Stimulated activated CD4-positive, alpha-beta T cell treated with anti-CD3 and anti-CD28 coated beads, Interleukin-1b, Interleukin-23, amount 100 ng/mL, for 4 hours (primary cell): ENCODE data around the gene SNORC.

Experiments
- DNase-seq, 2 donors: peaks; one replicate each; pipeline ENCODE4 v3.0.0-alpha.2; 2020; ENCODE audit warnings: low read depth in 2 of 2

The SNORC gene

DNA sequence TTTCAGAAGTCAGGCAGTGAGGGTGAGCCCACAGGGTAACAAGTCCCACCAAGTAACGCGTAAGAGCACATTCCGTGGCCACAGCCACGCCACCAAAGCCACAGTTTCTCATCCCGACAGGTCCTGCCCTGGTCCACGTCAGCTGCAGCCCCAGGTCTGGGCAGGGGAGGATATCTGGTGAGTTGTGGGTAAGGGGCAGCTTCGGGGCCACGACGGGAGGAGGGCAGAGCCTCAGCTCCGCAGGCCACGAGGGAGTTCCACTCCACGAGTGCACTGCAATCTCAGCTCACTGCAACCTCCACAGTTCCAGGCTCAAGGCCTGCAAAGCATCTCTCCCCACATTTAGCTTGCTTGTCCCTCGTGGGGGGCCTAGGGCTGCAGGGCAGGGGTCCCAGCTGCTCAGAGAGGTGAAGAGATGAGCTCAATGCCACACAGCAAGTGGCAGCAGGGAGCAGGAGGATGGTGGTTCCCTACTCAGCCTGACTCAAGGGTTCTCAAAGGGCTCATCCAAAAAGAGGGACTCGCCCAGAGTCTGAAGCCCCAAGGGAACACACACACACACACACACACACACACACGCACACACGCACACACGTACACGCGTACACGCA lies 12.5 kb downstream of the SNORC start:
- no peak for DNase-seq

GRCh38 chr2:232883116-232883721 lies 13.2 kb downstream of the SNORC start:
- no peak for DNase-seq

DNA sequence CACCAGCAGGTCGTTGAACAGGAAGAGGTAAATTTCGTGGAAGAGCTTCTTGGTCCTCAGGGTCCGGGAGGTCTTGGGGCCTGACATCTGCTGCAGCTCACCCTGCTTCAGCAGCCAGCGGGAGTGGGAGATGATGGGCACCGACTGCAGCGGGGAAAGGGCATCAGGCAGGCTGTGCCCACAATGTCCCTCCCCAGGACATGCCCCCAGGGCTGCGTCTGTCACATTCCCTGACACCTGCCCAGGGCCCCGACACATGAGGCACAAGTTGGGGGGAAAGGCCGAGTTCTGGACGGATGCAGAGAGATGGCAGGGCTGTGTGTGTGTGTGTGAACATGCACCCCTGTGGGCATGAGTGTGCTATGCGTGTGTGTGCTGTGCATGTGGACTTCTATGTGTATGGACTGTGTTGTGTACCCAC lies 13.9 kb downstream of the SNORC start:
- no peak for DNase-seq

DNA sequence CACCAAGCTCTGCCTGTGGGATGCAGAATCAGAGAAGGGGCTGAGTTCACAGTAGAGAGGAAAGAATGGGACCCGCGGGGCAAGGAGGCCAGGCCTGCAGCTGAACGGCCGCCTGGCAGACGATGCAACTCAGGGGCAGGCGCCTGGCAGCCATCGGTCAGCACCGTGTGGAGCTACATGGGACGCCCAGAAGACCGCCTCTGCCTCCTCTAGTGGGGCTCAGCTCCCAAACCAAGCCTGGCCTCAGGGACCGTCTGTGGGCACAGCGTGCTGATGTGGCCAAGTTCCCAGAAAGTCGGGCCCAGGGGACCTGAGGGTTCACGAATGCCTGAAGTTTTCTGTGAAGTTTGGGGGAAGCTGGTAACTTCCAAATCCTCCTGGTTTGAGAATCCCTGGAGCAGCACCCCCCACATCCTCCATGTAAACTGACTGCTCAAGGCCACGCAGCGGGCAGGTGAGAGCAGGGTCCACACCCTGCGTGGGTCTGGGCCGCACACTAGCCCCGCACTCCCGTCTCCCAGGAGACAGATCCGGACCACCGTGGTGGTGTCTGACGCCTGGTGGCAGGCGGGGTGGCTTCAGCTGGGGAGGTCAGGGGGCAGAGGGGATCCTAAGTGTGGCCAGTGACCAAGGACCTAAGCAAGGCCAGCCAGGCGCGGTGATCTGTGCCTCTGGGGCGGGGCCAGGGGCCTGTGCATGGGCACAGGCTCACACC lies 14.6 kb downstream of the SNORC start:
- no peak for DNase-seq

GRCh38 chr2:232885264-232885961 lies 15.3 kb downstream of the SNORC start:
- DNase-seq: no peak

DNA sequence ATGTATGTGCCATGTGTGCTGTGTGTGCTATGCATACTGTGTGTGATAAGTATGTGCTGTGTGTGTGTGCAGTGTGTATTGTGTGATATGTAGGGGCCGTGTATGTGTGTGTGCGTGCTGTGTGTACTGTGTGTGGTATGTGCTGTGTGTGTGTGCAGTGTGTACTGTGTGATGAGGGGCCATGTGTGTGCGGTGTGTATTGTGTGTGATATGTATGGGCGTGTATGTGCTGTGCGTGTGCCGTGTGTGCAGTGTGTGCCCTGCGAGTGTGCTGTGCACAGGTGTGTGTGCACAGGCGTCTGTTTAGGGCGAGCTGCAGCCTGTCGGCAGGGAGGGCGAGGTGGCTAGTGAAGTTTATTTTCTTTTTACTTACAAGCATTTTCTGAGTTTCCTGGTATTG lies 16.1 kb downstream of the SNORC start:
- no peak for DNase-seq

DNA sequence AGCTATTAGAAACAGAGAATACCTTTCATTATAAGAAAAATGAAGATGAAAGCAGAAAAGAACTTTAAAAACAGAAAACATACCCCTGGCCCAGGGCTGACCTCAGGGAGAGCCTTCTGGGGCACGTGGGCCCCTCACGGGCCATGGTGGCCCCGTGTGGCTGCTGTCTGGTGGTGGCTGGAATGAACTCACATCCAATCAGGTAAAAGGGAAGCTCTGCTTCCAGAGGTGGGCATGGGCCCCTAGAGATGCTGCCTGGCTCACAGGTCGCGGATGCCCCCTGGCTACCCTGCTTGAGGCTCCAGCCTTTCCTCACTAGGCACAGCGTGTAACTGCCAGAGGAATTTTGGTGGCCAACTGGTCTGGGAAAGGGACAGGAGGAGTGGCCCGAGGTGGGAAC lies 16.6 kb downstream of the SNORC start:
- no peak for DNase-seq

GRCh38 chr2:232887171-232887850 lies 17.2 kb downstream of the SNORC start:
- no peak for DNase-seq

DNA sequence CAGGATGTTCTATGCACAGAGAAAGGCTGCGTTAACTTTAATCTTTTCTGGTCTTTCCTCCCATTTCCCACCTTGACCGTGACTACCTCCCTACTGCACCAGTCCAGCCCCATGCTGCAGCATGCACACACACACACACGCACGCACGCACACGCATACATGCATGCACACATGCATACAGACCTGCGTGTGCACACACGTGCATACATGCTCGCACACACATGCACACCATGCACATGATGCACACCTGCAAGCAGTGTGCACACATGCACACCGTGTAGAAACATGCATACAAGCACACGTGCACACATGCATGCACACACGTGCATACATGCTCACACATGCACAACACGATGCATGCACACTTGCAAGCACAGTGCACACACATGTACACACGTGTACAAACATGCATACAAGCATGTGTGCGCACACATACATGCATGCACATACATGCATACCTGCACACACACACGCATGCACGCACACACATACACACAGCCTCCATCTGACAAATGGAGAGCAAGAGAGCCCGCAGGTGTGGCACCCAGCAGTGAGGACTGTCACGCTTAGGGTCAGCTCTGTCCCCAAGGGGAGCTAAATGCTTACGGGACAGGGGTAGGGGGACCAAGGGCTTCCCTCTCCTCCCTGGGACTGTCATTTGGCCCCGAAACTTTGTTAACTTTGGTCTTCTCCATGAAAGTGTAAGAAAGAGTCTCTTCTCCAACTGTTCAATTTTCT lies 18.2 kb downstream of the SNORC start:
- DNase-seq: no peak

DNA sequence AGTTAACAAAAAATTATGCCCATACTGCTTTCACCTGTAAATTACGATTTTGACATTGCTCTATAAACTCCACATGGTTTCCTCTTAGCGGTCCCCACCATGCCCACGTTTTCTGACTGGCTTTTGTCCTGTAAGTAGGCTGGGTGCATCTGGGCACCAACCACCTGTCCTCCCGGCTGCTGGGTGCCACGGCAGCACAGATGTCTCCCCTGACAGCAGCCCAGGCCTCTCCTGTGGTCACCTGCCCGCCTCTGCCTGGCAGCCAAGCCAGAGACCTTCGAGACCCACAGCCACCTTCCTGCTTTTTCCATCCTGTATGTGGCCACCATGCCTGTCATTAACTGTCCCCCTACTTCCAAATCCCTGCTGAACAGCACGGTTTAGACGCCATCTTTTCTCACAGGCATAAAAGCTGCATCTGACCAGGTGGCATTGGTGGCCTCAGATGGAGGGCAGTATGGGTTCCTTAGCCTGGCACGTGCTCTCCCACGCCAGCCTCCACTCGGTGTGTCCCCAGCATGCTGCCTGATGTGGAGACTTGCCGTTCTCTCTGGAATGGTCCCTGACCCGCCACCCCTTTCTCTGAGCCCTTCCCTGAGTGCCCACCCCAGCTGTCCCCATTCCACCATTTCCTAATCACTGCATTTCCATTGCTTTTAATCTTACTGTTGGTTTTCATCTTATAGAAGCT lies 18.9 kb downstream of the SNORC start:
- no peak for DNase-seq

DNA sequence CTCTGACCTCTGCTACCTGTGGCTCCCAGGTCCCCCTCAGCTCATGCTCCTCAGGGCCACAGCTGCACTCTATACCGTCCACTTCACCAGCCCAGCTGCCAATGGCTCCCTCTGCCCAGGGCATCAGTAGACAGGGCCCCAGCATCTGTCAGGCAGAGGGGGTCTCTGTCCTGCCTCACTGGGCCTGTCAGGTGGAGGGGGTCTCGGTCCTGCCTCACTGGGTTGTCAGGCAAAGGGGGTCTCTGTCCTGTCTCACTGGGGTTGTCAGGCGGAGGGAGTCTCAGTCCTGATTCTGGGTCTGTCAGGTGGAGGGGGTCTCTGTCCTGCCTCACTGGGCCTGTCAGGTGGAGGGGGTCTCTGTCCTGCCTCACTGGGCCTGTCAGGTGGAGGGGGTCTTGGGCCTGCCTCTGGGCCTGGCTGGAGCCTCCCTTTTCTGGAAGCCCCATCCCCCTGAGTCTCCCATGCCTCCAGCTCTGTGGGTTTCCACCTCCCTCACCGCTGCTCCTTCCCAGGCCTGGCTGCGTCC lies 19.9 kb downstream of the SNORC start:
- no peak for DNase-seq

GRCh38 chr2:232890536-232890895 lies 20.5 kb downstream of the SNORC start:
- DNase-seq: no peak

DNA sequence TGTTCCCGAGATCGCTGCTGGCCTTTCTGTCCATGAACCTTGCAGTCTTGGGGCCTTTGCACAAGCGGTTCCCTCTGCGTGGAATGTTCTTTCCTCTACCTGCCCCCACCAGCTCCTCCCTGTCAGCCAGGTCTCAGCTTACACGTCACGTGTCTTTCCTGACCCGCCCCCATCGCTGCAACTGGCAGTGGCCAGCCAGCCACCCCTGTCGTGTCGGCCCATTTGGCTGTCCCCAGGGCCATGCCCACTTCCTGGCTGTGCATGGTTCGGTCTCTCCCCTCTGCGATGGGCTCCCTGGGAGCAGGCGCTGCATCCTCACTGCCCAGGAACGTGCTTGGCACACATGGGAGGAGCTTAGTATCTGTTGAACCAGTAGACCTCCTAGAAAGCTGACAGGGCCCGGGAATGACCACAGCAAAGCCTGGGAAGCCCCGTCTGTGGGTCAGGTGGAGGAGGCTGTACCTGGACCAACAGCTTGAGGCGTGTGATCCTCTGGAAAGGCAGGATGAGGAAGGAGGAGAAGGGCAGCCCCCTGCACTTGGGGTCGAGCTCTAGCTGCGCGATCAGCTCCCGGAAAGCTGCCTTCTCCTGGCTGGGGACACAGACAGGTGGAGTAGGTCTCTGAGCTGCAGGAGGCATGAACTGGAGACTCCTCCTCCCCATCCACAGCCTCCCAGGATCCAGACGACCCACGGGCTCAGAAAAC lies 21.0 kb downstream of the SNORC start:
- no peak for DNase-seq

DNA sequence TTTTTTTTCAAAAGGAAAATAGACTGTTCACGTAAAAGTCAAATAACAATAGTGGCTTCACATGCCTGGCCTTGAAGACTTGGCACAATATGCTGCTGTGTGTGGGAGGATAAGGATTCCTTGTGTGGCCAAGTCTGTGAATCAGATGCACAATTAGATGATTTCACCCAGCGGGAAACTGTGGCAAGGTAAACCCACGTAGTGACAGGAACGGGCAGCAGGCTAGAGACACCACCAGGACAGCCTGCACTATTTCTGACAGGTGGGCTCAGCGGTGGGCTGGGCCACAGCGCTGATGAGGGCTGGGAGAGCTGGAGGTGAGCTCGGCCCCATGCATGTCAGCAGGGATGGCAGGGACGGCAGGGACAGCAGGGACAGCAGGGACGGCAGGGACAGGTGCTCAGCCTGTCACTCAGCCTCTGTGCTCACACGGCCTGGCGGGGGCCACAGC lies 21.6 kb downstream of the SNORC start:
- DNase-seq: no peak

- DNase-seq: no peak
These were observed 22.2 kb downstream of the SNORC start for GRCh38 chr2:232892221-232892620.

GRCh38 chr2:232892843-232893242 lies 22.8 kb downstream of the SNORC start:
- no peak for DNase-seq

DNA sequence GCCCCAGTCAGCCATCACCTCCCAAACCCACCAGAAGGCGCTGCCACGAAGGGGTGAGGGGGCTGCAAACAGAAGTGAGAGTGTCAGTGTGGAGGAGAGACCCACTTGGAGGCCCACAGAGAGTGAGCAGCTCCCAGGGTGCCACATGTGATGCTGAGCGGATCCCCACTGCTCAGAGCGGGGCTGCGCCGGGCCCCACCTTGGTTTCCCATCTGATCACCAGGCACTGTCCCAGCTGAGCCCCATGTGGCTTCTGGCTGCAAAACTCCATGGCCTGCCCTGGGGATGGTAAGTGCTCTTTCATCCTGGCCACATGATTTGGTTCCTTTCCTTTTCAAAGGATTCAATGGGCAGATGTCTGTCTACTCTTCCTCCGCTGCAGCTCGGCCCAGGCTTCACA lies 23.8 kb downstream of the SNORC start:
- no peak for DNase-seq

- no peak for DNase-seq
These were observed 24.2 kb downstream of the SNORC start for GRCh38 chr2:232894251-232894650.

- no peak for DNase-seq
These were observed 24.7 kb downstream of the SNORC start for GRCh38 chr2:232894746-232895145.

GRCh38 chr2:232896111-232896510 lies 26.0 kb downstream of the SNORC start:
- DNase-seq: no peak
